PC-9 (cell line): ENCODE data around the gene NACC2.

Experiments used
- CTCF ChIP-seq: fragments of 200-600 bp; sonication (generic); conservative IDR thresholded peaks from 2 replicates; pipeline ENCODE4 v1.6.1; 2017; ENCODE audit warnings: mixed run types, antibody characterized with exemption, mild to moderate bottlenecking, moderate library complexity
- EZH2 ChIP-seq: fragments of 200-600 bp; sonication (generic); IDR thresholded peaks from 2 replicates; pipeline ENCODE4 v1.8.0; 2017; ENCODE audit warnings: antibody characterized with exemption, low read depth

GRCh38 chr9:136078024-136078423, 17.1 kb downstream of the NACC2 start:
- no peak for TF ChIP-seq CTCF
- TF ChIP-seq EZH2 = no peak
